Ovary (tissue), 9 donors: ENCODE results near the gene TPD52L2. TPM values are rescaled to one million over a fixed set of nuclear protein-coding genes. Genes with fewer than 3 reads are reported as not detected.

ENCODE experiments used
- DNase-seq, 5 donors: peaks; one replicate each; pipeline ENCODE4 v3.0.0-alpha.2; 2019 to 2020
- H3K27ac ChIP-seq, 2 donors: fragments of 200-600 bp; one replicate each; pipeline versions ENCODE4 v1.5.1 to v1.8.0; 2019 to 2022
- H3K27me3 ChIP-seq: fragments of 200-600 bp; one replicate; pipeline ENCODE4 v1.8.0; 2022
- H3K36me3 ChIP-seq: fragments of 200-600 bp; sonication (generic); one replicate; pipeline ENCODE4 v1.5.1; 2019
- H3K4me1 ChIP-seq: one replicate; pipeline ENCODE4 v1.8.1; 2013; ENCODE audit warnings: mild to moderate bottlenecking, moderate library complexity; ENCODE audit not compliant: insufficient read depth
- H3K4me3 ChIP-seq: fragments of 200-600 bp; sonication (generic); one replicate; pipeline ENCODE4 v1.5.1; 2017
- H3K9me3 ChIP-seq, 2 donors: fragments of 200-600 bp in 1 of 2; sonication (generic) in 1 of 2; one replicate each; pipeline versions ENCODE4 v1.5.1 to v1.8.1; 2013 to 2019; ENCODE audit warnings: mild to moderate bottlenecking in 1 of 2, moderate library complexity in 1 of 2
- EP300 ChIP-seq: sonication (generic); formaldehyde crosslinking; IDR thresholded peaks from one replicate; pipeline ENCODE4 v1.6.1; 2017; ENCODE audit warnings: antibody characterized with exemption
- POLR2A ChIP-seq: fragments of 450-650 bp; IDR thresholded peaks from one replicate; pipeline ENCODE4 v1.6.1; 2017; ENCODE audit warnings: antibody characterized with exemption, mild to moderate bottlenecking, moderate library complexity
- WGBS, 3 donors: extraction: QIAGEN DNeasy Blood & Tissue Kit in 1 of 3; methylation state at CpG; one replicate each; pipeline versions ENCODE4 v1.1.5 to v1.1.7; 2013 to 2017; 5-methylcytosine and 5-hydroxymethylcytosine counted together
- intact Hi-C, 4 donors: fragments of 100-400 bp; cut with DNase I; formaldehyde crosslinking; loops; one replicate each; pipeline versions ENCODE4 v1.11.0 to v1.15.1; 2022 to 2023
- polyA plus RNA-seq, 2 donors: library from polyadenylated mRNA; stranded (reverse); fragments of 200-250 nt in 1 of 2; fragments of 350-450 nt in 1 of 2; fragmentation: Illumina TruSeq in 1 of 2; extraction: RNeasy Lipid Tissue Mini Kit (QIAGEN cat#74804) in 1 of 2; gene quantifications; one replicate each; pipeline ENCODE4 v1.2.3, GENCODE V29; 2013 to 2014
- total RNA-seq, 7 donors: library from RNA; depleted of rRNA in 2 of 7; stranded (reverse); fragments of >200 nt in 2 of 7; fragmentation: NEBNext Ultra II Directional in 3 of 7; extraction: Animal tissue kit (Norgen Biotek cat#: 25700) in 3 of 7; gene quantifications; one replicate each; pipeline versions ENCODE4 v1.1.0 to v1.2.4, GENCODE V29; 2016 to 2023
- TF ChIP-seq, protein P1 (sequence below), 3 donors: fragments of 450-650 bp in 2 of 3; fragments of 200-600 bp in 1 of 3; IDR thresholded peaks; one replicate each; pipeline versions ENCODE4 v1.5.1 to v1.8.0; 2016 to 2022; ENCODE audit warnings: antibody characterized with exemption in 3 of 3, mild to moderate bottlenecking in 1 of 3
- donor health status: DM: no; HTN: no; CAD: no; lungs with moderate emphysema.
- donor health status: DM: no; HTN: no; CAD: no.
- donor health status: Bipolar disorder and iron deficiency.
- donor health status: DM: yes; HTN: yes; CAD: no.
- donor health status: DM: no; HTN: no; CAD: no.
- donor health status: DM: yes; HTN: yes; CAD: no.

The TPD52L2 gene
- total and polyA plus RNA-seq, 9 donors, result 51.5 to 78.9 (median 70.4) TPM

DNA sequence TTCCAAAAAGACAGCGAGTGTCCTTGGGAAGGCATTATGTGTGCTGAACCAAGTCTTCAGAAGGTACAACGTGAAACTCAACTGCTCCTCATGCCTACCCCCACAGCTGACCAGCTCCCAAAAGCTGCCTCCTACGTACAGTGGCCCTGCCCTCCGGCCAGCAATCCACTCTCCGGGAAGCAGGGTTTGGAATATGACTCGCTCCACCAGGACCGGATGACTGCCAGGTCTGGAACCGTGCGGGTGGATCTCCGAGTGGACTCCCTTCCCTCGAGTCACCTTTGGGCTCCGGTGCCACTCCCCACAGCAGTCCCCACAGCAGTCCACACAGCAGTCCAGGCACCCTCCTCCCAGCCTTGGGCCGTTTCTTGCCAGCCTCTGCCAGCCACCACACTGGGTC lies 38.3 kb upstream of the TPD52L2 start:
- no peaks in the 10 kb centered on the region for H3K36me3 ChIP-seq
- no peaks in the 10 kb centered on the region for H3K27me3 ChIP-seq
- H3K4me1 ChIP-seq, result peaks cover 19% of the 10 kb centered on the region
- H3K27ac ChIP-seq, result peak overlapping the region in 1 of 2 donors; percentile 16
- WGBS, 3 donors, result 8 to 32% (median 14%) methylated on average over 13 of the region's 13 CpGs
- TF ChIP-seq, protein P1, sequence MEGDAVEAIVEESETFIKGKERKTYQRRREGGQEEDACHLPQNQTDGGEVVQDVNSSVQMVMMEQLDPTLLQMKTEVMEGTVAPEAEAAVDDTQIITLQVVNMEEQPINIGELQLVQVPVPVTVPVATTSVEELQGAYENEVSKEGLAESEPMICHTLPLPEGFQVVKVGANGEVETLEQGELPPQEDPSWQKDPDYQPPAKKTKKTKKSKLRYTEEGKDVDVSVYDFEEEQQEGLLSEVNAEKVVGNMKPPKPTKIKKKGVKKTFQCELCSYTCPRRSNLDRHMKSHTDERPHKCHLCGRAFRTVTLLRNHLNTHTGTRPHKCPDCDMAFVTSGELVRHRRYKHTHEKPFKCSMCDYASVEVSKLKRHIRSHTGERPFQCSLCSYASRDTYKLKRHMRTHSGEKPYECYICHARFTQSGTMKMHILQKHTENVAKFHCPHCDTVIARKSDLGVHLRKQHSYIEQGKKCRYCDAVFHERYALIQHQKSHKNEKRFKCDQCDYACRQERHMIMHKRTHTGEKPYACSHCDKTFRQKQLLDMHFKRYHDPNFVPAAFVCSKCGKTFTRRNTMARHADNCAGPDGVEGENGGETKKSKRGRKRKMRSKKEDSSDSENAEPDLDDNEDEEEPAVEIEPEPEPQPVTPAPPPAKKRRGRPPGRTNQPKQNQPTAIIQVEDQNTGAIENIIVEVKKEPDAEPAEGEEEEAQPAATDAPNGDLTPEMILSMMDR (IDR thresholded peaks at IDR 0.05), result no peak
- TF ChIP-seq EP300 (no peak), POLR2A (no peak)
- H3K9me3 ChIP-seq, result no peaks in the 10 kb centered on the region
- no peak overlapping the region for H3K4me3 ChIP-seq
- peak in 3 of 5 donors; percentile 36 to 75 (median 51) for DNase-seq
- intact Hi-C loops, result loop anchor here in 1 of 4 donors (5.0 kb wide), 1 partner anchor 36 kb away; the partner anchor contains the start of gene ABHD16B

DNA sequence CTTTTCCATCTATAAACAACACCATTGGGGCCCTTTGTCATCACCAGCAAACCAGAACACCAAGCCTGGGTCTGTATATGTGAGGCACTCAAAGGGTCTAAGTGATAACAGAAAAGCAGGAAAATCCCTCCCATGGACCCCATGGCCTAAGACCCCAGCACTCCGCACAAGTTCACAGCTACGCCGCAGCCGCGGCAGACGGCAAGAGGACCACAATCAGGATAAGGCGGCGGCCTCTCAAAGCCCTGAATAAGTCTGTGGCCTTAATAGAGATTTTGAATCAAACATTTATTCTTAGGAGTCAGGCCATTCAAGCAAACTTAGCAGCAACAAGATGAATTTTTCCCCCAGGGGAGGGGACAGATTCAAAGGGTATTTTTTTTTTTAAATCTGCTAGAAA lies 36.9 kb upstream of the TPD52L2 start:
- no peaks in the 10 kb centered on the region for H3K36me3 ChIP-seq
- H3K4me1 ChIP-seq, result peaks cover 21% of the 10 kb centered on the region
- H3K4me3 ChIP-seq, result no peak overlapping the region
- no peak for TF ChIP-seq EP300
- no peak for TF ChIP-seq POLR2A
- TF ChIP-seq, protein P1 (IDR thresholded peaks at IDR 0.05), result no peak
- no peak for DNase-seq
- no peaks in the 10 kb centered on the region for H3K9me3 ChIP-seq
- WGBS, 3 donors, result 72 to 92% (median 75%) methylated on average over 8 of the region's 8 CpGs
- H3K27me3 ChIP-seq, result no peaks in the 10 kb centered on the region
- H3K27ac ChIP-seq, result no peak overlapping the region
- intact Hi-C loops, result loop anchor here in 2 of 4 donors (2.0 to 5.0 kb wide), 2 partner anchors 29 to 34 kb away; partner anchors contain the start of gene ABHD16B (in 1 of the 2)

DNA sequence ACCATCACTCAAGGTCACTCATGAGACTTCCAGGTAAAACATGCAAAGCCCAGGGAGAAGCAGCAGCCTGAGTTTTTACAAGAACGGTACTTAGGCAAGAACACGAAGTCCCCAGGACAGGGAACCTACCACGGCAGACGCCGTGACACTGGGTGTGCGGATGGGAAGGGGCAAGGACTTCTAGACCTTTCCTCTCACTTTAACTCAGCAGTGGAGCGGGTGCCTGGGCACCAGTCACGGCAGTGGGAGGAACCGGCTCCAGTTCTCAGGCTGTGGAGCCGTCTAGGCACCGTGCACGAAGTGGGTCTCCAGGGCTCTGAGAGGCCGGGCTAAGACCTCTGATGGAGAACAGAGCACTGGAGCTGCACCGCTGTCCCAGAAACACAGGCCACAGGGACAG lies 36.5 kb upstream of the TPD52L2 start:
- peaks cover 22% of the 10 kb centered on the region for H3K4me1 ChIP-seq
- intact Hi-C loops, result loop anchor here in 2 of 4 donors (2.0 to 5.0 kb wide), 2 partner anchors 28 to 34 kb away; partner anchors contain the start of gene ABHD16B (in 1 of the 2)
- TF ChIP-seq POLR2A, result no peak
- TF ChIP-seq EP300, result no peak
- TF ChIP-seq, protein P1 (IDR thresholded peaks at IDR 0.05), result no peak
- H3K4me3 ChIP-seq, result no peak overlapping the region
- H3K27ac ChIP-seq, result no peak overlapping the region
- H3K9me3 ChIP-seq, result no peaks in the 10 kb centered on the region
- no peaks in the 10 kb centered on the region for H3K36me3 ChIP-seq
- no peaks in the 10 kb centered on the region for H3K27me3 ChIP-seq
- 42 to 60% (median 45%) methylated on average over 14 of the region's 14 CpGs for WGBS, 3 donors
- DNase-seq, result no peak

DNA sequence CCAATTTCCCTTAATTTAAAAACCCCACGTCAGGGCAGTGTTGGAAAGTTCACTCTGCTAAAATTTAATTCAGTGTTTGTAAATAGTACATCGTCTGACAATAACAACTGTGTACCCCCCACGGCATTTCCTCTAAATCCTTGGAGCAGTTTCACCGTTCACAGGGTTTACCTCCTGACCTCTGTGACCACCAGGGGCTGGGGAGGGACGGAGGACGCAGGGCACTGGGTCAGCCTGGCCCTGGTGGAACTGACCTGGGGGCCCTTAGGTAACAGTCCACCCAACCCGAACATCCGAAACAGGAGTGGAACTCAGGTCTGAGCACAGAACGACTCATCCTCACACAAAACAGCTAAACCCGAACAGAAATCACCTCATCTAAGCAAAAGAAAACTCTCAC lies 36.1 kb upstream of the TPD52L2 start:
- peak overlapping the region; percentile 61 for H3K4me3 ChIP-seq
- intact Hi-C loops, result loop anchor here in 2 of 4 donors (2.0 to 5.0 kb wide), 2 partner anchors 28 to 33 kb away; partner anchors contain the start of gene ABHD16B (in 1 of the 2)
- no peak for DNase-seq
- H3K36me3 ChIP-seq, result no peaks in the 10 kb centered on the region
- no peaks in the 10 kb centered on the region for H3K9me3 ChIP-seq
- no peaks in the 10 kb centered on the region for H3K27me3 ChIP-seq
- TF ChIP-seq, protein P1 (IDR thresholded peaks at IDR 0.05), result no peak
- TF ChIP-seq EP300 (no peak), POLR2A (no peak)
- H3K27ac ChIP-seq, result peak overlapping the region in 1 of 2 donors; percentile 12
- 38 to 53% (median 41%) methylated on average over 10 of the region's 10 CpGs for WGBS, 3 donors
- peaks cover 25% of the 10 kb centered on the region for H3K4me1 ChIP-seq
